HG02885 (cell line): ENCODE results near the gene CACNA1E.
"Not testable (repeated sequence)": the region's sequence is repeated elsewhere in the genome, so short reads cannot be mapped to it uniquely, and the experiment has no call there.

ENCODE experiments used
- ATAC-seq: cut with Tn5 transposase; IDR thresholded peaks from one replicate; pipeline ENCODE4 v1.9.1; 2021; ENCODE audit warnings: mild to moderate bottlenecking; ENCODE audit not compliant: unreplicated experiment, poor library complexity

CACNA1E gene

DNA sequence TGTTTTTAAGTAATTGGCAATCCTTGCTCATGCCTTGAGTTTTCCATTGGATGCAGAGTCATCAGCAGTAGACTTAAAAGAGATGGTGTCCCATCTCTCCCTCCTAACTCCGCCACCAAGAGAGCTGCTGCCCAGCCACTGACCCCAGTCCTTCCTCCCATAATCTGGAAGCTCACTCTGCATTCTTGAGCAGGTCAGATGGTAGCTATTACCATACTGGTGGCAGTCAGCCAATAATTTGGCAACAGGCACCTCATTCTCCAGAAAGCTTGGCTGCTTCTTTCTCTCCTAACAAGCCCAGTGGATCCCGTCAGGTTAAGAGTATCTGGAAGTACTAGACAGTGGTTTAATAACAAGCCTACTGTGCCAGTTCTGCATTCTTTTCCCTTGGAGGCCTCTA lies 306.1 kb downstream of the CACNA1E start:
- ATAC-seq: no peak

DNA sequence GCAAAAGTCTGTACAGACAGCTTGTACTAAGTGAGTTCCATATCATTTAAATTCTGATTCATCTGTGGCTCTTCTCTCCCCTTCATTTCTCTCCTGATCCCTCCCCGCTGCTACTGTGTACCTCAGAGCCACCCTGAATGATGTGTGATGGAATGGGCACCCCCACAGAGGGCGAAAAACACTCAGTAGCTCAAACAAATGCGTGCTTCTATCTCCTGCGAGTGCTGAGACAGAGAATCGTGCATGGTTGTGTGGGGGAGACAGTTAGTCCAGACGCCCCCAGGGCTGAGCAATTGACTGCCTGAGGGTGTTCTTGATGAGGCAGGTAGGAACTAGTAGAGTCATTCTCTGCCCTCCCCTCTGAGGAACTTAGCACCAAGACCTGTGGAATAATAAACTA lies 308.4 kb downstream of the CACNA1E start:
- no peak for ATAC-seq

DNA sequence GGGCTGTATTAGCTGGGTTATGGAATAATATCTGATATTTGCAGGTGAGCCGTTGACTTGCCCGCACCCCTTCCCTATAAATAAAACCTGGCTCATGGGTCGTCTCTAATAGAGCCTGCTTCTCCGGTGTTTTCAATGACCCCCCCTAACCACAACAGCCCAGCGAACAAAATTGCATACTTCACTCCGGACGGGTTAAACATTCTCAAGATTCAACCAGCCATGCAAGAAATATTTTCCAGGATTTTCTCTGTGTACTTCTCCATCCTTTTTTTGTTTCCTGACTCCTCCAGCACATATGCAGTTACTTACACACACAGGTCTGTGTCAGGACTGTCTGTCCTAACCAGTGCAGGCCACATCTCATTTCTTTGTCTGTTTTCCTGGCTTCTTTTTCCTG lies 310.5 kb downstream of the CACNA1E start:
- no peak for ATAC-seq

DNA sequence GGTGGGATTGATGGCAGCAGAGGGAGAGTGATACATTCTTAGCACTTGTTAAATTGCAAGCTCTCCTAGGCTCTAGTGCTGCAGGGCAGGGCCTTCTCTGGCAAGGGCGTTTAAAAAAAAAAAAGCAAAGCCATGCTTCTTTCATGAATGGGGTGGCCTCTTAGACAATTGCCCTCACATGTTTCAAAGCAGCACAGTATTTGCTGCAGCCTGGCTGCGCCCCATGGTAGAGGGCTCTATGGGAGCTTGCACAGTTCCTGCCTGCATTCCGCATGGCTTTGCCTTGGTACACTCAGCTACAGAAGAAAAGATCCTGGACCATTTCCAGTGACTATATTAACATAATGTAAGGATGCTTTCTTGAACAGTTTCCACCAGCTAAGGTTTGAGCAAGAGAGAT lies 311.0 kb downstream of the CACNA1E start:
- no peak for ATAC-seq

DNA sequence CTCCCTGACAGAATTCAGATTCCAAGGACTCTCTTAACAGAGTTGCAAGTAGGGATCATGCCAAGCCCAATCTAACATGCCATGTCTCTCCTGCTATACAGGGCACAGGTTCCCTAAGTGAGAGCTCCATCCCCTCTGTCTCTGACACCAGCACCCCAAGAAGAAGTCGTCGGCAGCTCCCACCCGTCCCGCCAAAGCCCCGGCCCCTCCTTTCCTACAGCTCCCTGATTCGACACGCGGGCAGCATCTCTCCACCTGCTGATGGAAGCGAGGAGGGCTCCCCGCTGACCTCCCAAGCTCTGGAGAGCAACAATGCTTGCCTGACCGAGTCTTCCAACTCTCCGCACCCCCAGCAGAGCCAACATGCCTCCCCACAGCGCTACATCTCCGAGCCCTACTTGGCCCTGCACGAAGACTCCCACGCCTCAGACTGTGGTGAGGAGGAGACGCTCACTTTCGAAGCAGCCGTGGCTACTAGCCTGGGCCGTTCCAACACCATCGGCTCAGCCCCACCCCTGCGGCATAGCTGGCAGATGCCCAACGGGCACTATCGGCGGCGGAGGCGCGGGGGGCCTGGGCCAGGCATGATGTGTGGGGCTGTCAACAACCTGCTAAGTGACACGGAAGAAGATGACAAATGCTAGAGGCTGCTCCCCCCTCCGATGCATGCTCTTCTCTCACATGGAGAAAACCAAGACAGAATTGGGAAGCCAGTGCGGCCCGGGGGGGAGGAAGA lies 315.0 kb downstream of the CACNA1E start:
- ATAC-seq: no peak

DNA sequence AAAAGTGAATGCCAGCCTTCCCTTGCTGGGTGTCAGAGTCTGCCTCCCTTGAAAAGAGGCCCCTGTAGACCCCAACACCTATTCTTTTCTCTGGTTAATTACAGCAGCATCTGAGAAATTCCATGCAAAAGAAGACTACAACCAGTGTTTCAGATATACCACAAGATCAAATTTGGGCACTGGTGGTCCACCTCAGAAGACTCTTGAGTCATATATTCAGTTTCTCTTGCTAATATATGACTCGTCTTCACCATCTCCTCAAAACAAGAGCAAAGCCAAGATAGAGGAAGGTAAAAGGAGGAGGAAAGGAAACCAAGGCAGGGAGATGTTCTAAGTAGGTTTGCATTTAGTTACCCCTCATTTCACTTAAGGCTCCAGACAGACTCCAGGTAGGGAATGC lies 318.3 kb downstream of the CACNA1E start:
- ATAC-seq: no peak

DNA sequence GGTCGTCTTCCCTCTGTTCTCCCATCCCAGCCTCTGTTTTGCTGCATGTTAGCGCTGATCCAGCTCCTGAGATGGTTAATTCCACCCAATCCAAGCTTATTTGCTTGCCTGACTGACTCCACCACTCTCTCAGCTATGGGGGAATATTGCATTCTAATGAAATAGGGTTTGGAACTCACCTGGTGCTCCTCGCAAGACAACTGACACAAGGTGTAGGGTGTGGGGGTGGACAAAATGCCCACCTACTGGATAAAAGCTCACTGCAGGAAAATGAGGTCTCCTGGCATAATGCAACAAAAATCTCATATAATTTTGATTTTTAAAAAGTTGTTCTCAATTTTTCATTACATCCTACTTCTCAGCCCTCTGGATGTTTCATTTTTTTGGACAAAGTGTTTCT lies 319.1 kb downstream of the CACNA1E start:
- no peak for ATAC-seq

DNA sequence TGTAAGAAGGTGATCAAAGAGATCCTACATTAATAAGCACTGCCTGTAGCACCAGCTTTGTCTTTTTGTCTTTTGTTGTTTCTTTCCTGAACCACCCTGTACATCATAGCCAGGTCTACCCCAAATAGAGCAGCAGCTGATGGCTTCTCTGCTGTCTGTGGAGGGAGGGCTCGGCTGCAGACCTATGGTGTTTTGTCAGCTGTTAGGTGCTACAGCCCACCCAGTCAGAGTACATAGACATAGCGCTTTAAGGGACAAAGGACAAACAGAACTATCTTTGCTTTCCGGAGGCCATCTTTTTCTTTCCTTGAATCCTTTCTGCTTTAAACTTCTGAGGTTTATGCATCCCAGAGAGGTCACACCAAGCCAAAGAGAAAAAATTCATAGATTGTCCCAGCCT lies 320.1 kb downstream of the CACNA1E start:
- ATAC-seq: no peak

DNA sequence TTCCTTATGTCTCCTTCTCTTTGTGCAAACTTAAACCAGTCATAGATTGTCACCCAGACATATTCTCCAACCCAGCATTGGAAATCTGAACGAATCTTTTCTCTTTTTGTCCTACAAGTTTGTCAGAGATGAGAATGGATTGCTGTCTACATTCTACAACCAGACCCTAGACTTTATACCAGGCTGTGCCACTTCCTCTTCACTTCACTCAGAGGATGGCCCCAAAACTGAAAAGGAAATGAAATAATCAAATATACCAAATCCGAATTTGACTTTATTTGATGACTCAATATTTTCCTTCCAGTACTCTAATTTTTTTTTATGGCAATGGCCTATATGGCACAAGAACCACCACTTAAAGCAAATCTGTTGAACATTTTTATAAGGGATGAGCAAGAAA lies 321.7 kb downstream of the CACNA1E start:
- no peak for ATAC-seq

DNA sequence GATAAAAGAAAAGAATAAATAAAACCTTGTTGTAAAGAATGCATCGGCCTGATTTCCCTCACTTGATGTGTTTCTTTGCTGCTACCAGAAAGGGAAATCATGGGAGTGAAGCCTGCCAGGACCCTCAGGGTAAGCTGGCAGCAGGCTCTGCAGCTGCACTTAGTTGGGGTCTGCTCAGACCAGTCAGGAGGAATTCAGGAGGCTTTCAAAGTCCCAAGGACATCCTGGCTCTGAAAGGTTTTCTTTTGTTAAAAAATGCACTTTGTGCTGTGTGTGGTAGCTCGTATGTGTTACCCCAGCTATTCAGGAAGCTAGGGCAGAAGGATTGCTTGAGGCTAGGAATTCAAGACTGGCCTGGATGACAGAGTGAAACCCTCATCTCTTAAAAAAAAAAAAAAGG lies 323.4 kb downstream of the CACNA1E start:
- no peak for ATAC-seq

DNA sequence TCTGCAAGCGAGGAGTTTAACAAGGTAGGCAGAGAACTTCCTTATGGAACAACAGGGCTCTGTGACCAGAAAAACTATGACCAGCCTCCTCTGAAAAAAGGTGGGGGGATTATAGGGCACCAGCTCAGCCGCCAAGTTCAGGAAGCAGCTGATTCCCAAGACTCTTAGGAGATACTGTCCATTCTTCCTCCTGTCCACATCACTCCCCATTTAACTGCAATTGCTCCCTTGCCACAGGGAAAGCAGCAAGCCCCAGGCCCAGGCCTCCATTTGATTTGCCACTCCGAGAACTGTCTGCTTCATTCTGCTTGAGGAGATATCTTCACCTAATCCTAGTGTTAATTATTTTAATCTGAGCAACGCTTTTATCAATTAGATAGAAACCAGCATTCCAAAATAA lies 323.9 kb downstream of the CACNA1E start:
- no peak for ATAC-seq

DNA sequence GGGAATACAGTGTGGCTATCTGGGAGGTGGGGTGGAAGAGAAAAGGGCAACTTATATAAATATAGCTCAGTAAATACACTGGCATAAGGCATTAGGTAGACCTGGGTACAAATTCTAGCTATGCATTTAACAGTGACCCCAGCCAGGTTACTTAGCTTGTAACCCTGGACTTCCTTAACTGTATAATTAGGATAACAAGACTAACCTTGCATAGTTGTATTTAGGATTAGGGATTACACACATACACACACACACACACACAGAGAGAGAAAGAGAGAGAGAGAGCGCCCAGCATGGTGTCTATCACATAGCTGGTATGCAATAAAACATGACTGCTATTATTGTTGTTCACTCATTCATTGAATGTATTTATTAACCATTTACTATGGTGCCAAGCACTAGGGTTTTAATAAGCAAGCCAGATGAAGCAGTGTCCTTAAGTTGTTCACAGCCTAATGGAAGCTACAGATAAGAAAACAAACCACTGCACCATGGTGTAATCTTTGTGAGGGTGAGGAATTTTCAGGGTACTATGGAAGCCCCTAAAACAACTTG lies 326.8 kb downstream of the CACNA1E start:
- no peak for ATAC-seq

DNA sequence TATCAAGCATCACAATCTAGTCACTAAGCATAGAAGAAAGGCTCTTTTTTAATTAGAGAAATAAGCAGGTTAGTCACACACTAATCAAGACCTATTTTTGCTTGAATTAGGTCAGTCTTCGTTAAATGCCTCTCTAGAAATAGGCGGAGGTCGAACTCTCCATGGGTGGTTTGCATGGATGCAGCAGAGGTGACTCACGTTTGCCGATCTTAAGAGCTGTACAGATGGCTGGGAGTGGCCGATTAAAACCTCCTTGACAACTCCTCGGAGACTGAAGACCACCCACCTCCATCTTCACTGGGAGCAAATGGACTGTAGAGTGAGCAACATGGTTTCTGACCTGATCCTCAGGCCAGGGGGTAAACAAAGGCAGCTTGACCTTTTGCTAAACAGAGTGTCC lies 328.9 kb downstream of the CACNA1E start:
- ATAC-seq: no peak

DNA sequence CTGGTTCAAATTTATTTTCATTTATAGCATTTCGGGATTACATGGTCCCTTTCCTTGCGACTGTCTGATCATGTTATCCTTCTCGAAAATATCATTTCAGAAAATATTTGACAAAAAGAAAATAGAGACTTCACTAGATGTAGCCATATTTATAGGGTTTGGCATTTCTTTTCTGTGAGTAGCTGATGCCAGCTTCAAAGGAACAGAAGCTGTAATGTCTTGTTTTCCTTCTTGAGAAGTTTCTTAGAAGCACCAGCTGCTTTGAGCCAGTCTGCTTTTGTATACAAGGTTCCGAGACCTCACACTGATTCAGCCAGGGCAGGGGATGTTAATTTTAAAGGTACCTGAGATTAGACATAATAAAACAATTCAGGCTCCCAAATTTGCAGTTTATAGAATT lies 329.9 kb downstream of the CACNA1E start:
- ATAC-seq: no peak

DNA sequence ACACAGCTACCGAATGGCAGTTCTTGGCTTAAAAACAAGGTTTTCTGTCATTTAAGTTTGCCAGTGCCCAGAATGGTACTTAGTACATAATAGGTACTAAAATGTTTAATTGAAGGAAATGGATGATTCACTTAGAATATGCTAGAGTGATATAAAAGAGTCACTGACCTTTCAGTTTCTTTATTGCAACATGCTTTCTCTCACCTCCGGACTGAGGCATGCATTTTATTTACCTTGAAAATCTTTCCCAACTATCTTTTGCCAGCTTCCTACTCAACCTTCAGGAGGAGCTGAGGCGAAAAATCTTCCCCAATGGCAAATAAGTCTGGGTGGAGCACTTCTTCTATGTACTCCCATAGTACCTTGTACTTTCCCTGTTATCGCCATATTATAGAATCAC lies 333.3 kb downstream of the CACNA1E start:
- ATAC-seq: no peak

DNA sequence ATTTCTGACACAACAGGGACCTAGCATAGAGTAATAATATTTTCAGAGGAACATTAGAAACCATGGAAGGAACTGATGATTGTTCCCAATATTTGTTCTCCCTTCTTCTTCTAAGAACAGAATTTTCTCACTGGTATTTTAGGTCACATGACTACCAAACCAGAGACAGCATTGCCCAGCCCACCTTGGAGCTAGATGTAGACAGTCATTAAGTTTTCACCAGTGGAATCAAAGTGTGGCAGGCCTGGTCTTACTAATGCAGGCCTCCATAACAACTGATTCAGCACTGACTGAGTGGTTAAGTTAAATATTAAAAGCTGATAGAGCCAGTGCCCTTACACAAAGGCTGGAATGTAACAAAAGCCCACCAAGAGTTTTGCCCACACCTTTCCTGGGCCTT lies 333.8 kb downstream of the CACNA1E start:
- no peak for ATAC-seq

DNA sequence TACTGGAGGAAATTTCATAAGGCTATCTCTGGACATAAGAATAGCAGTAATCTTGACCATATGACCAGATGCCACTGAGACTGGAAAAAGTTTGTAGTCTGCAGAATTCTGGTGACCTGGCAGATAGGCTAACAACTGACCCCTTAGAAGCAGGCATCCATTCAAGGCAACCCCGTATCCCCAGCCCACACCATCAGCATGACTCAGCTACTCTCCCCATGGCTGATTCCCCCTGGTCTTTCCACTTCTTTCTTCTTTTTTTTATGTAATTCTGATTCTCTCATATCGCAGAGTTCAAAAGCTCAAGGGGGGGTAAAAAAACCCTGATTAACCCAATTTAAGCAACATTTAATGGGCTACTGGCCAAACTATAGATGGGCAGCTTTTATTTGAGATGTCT lies 335.1 kb downstream of the CACNA1E start:
- ATAC-seq: no peak

DNA sequence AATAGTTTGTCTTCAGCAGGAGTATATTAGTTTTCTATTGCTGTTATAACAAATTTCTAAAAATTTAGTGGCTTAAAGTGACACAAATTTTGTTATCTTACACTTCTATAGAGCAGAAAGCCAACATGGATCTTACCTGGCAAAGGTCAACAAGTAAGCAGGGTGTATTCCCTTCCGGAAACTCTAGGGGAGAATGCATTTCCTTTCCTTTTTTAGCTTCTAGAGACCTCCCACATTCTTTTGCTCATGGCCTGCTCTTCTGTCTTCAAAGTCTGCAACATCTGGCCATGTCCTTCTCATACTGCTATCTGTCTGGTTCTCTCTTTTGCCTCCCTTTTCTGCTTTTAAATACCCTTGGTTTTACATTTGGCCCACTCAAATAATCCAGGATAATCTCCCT lies 335.6 kb downstream of the CACNA1E start:
- ATAC-seq: no peak

DNA sequence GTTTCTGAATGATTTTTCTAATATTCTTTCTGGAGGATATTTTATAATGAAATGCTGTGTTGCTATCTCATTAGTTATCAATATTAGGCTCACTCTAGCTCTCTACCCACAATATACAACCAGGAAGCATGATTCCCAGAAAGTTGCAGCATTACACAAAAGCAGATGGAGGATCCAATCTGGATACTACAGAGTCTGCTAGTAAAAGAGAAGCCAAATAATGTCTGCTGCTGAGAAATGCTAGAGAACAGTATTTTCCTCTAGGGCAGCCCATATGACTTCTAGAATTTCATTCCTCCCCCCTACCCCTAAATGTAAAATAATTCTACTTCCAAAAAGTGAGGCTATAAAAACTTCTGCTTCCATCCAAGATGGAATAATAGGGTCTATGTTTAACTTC lies 338.4 kb downstream of the CACNA1E start:
- ATAC-seq: no peak

DNA sequence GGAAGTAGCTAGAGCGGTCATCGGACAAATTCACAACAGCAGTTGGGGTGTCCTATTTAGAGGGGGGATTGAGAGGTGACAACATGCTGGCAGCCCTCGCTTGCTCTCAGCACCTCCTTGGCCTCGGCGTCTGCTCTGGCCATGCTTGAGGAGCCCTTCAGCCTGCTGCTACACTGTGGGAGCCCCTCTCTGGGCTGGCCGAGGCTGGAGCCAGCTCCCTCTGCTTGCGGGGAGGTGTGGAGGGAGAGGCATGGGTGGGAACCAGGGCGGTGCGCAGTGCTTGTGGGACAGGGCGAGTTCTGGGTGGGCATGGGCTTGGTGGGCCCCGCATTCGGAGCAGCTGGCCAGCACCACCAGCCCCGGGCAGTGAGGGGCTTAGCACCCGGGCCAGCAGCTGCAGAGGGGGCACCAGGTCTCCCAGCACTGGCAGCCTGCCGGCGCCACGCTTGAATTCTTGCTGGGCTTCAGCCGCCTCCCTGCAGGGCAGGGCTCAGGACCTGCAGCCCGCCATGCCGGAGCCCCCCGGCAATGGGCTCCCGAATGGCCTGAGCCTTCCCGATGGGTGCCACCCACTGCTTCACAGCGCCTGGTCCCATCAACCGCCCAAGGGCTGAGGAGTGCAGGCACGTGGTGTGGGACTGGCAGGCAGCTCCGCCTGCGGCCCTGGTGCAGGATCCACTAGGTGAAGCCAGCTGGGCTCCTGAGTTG lies 349.0 kb downstream of the CACNA1E start:
- not testable (repeated sequence) for ATAC-seq

DNA sequence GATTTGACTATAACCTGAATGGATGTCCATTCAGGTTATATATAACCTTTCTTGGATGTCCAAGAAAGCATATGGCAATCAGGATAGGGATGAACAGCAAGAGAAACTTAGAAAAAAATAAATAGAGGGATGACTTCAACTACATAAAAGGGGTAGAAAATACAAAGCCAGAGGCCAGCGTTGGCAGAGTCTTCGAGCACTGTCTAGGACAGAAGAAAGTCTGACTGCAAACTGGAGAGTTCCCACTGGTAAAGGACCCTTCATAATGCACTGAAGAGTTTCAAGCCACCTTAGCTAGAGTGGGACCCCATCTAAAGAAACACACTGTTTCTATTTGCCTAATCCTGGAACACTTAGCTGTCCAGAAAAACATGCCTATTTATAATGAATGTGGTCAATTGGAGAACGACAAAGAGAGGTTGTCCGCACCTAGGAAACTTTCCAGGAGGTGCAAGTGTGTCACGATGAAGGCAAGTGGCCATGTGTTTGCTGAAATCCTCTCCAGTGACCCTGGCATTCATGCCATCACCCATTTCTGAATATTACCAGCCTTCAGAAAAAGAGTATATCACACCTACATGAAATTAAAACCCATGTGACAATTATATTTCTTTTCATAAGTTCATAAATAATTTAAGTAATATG lies 362.8 kb downstream of the CACNA1E start:
- ATAC-seq: no peak
